Activated CD4-positive, alpha-beta T cell treated with anti-CD3 and anti-CD28 coated beads, Interleukin-2, amount 10 ng/mL, durations not matched to agents 24 days and 14 days (primary cell): ENCODE results near the gene SRP68. TPM values are rescaled to one million over a fixed set of nuclear protein-coding genes. Genes with fewer than 3 reads are reported as not detected.
"Not testable (repeated sequence)": the region's sequence is repeated elsewhere in the genome, so short reads cannot be mapped to it uniquely, and the experiment has no call there.

Experiments used
- DNase-seq: peaks from one replicate; pipeline ENCODE4 v3.0.0; 2022
- H3K27ac Mint-ChIP-seq: one replicate; pipeline ENCODE4 v1.8.0; 2022; ENCODE audit warnings: mild to moderate bottlenecking, mixed read lengths
- H3K27me3 Mint-ChIP-seq: one replicate; pipeline ENCODE4 v1.8.0; 2022; ENCODE audit warnings: mixed read lengths
- H3K36me3 Mint-ChIP-seq: one replicate; pipeline ENCODE4 v1.8.0; 2022; ENCODE audit warnings: low read depth, mild to moderate bottlenecking, mixed read lengths
- H3K4me1 Mint-ChIP-seq: one replicate; pipeline ENCODE4 v1.8.0; 2021; ENCODE audit warnings: mixed read lengths
- H3K4me3 Mint-ChIP-seq: one replicate; pipeline ENCODE4 v1.8.0; 2022; ENCODE audit warnings: mild to moderate bottlenecking, moderate library complexity, mixed read lengths
- H3K9me3 Mint-ChIP-seq: one replicate; pipeline ENCODE4 v1.8.0; 2021; ENCODE audit warnings: mixed read lengths
- intact Hi-C: fragments of 100-400 bp; cut with micrococcal nuclease; formaldehyde crosslinking; loops from one replicate; pipeline ENCODE4 v1.15.1; 2023
- total RNA-seq: library from RNA; stranded (reverse); gene quantifications from 2 replicates; pipeline ENCODE4 v1.2.3, GENCODE V29; 2022

SRP68 gene
- total RNA-seq, 1 donor from 2014 or later = 170 TPM

- Mint-ChIP-seq H3K4me1 (peaks cover 26% of the 10 kb centered on the region), H3K27me3 (peaks cover 48% of the 10 kb centered on the region), H3K9me3 (no peaks in the 10 kb centered on the region), H3K27ac (peak overlapping the region; percentile 86), H3K36me3 (peaks cover 4% of the 10 kb centered on the region), H3K4me3 (peak overlapping the region; percentile 85)
- intact Hi-C loops = loop anchor here (5.0 to 10.0 kb wide), 3 partner anchors 65 to 658 kb away; partner anchors contain the start of genes MFSD11, MRPL38 and SRSF2
- peak; percentile 86 for DNase-seq
Measured at GRCh38 chr17:76076765-76077583, 4.7 kb upstream of the SRP68 start.

- Mint-ChIP-seq H3K27ac (no peak overlapping the region), H3K4me1 (peaks cover 26% of the 10 kb centered on the region), H3K36me3 (peaks cover 4% of the 10 kb centered on the region), H3K27me3 (peaks cover 48% of the 10 kb centered on the region), H3K4me3 (peak overlapping the region; percentile 85), H3K9me3 (no peaks in the 10 kb centered on the region)
- DNase-seq = peak; percentile 68
- intact Hi-C loops = loop anchor here (5.0 to 10.0 kb wide), 3 partner anchors 64 to 659 kb away; partner anchors contain the start of genes MFSD11, MRPL38 and SRSF2
Measured at GRCh38 chr17:76076146-76076764, 3.9 kb upstream of the SRP68 start.

- Mint-ChIP-seq H3K4me3 (peak overlapping the region; percentile 85), H3K9me3 (no peaks in the 10 kb centered on the region), H3K27me3 (peaks cover 48% of the 10 kb centered on the region), H3K4me1 (peaks cover 31% of the 10 kb centered on the region), H3K36me3 (peaks cover 4% of the 10 kb centered on the region), H3K27ac (no peak overlapping the region)
- intact Hi-C loops = loop anchor here (5.0 to 10.0 kb wide), 3 partner anchors 63 to 659 kb away; partner anchors contain the start of genes MFSD11, MRPL38 and SRSF2
- DNase-seq = peak; percentile 70
Measured at GRCh38 chr17:76075364-76076145, 3.2 kb upstream of the SRP68 start.

GRCh38 chr17:76074390-76075363, 2.4 kb upstream of the SRP68 start, which contains the start of gene GALR2:
TSS of gene GALR2 (plus strand) at chr17:76074781. CDS start at chr17:76074884, 103 bp downstream.
- DNase-seq = no peak

GRCh38 chr17:76071531-76072147, 678 bp downstream of the SRP68 start:
- Mint-ChIP-seq H3K4me3 (peak overlapping the region; percentile 99), H3K27me3 (peaks cover 23% of the 10 kb centered on the region), H3K9me3 (no peaks in the 10 kb centered on the region), H3K27ac (peak overlapping the region; percentile 100), H3K36me3 (peaks cover 21% of the 10 kb centered on the region), H3K4me1 (peaks cover 32% of the 10 kb centered on the region)
- peak; percentile 74 for DNase-seq
- intact Hi-C loops = loop anchor here (1.0 to 10.0 kb wide), 7 partner anchors 7 to 663 kb away; partner anchors contain the start of genes EXOC7, MFSD11, MRPL38 and PRPSAP1

More at GRCh38 chr17:76074390-76075363, 2.4 kb upstream of the SRP68 start, which contains the start of gene GALR2:
- peak within 1 kb of the TSS; percentile 53 for H3K4me3 Mint-ChIP-seq
- intact Hi-C loops = loop anchor here (5.0 to 10.0 kb wide), 6 partner anchors 62 to 660 kb away; partner anchors contain the start of genes MFSD11, MRPL38, PRPSAP1 and SRSF2
- no peaks in the 10 kb centered on the region for H3K9me3 Mint-ChIP-seq
- H3K27me3 Mint-ChIP-seq = peaks cover 48% of the 10 kb centered on the region
- no peak within 1 kb of the TSS for H3K27ac Mint-ChIP-seq
- H3K36me3 Mint-ChIP-seq = peaks cover 6% of the 10 kb centered on the region
- H3K4me1 Mint-ChIP-seq = peaks cover 36% of the 10 kb centered on the region

GRCh38 chr17:76065775-76066174, 6.5 kb downstream of the SRP68 start:
- Mint-ChIP-seq H3K4me3 (no peak overlapping the region), H3K27ac (peak overlapping the region; percentile 9), H3K27me3 (no peaks in the 10 kb centered on the region), H3K4me1 (peaks cover 24% of the 10 kb centered on the region), H3K36me3 (peaks cover 61% of the 10 kb centered on the region), H3K9me3 (no peaks in the 10 kb centered on the region)
- no peak for DNase-seq
- intact Hi-C loops = no loop called here

GRCh38 chr17:76063875-76064546, 8.3 kb downstream of the SRP68 start:
- Mint-ChIP-seq H3K27ac (peak overlapping the region; percentile 71), H3K4me3 (peak overlapping the region; percentile 28), H3K4me1 (peaks cover 18% of the 10 kb centered on the region), H3K27me3 (no peaks in the 10 kb centered on the region), H3K9me3 (no peaks in the 10 kb centered on the region), H3K36me3 (peaks cover 68% of the 10 kb centered on the region)
- peak; percentile 80 for DNase-seq
- intact Hi-C loops = loop anchor here (1.0 kb wide), 1 partner anchor 8 kb away; the partner anchor contains the start of gene SRP68

GRCh38 chr17:76058264-76058663, 14.1 kb downstream of the SRP68 start:
- H3K4me3 Mint-ChIP-seq, H3K27me3 Mint-ChIP-seq, intact Hi-C loops, H3K9me3 Mint-ChIP-seq, DNase-seq, H3K27ac Mint-ChIP-seq: not testable (repeated sequence)
- H3K36me3 Mint-ChIP-seq = peaks cover 66% of the 10 kb centered on the region
- peaks cover 15% of the 10 kb centered on the region for H3K4me1 Mint-ChIP-seq

GRCh38 chr17:76056882-76057281, 15.4 kb downstream of the SRP68 start:
- H3K9me3 Mint-ChIP-seq = no peaks in the 10 kb centered on the region
- peaks cover 63% of the 10 kb centered on the region for H3K36me3 Mint-ChIP-seq
- H3K4me3 Mint-ChIP-seq = no peak overlapping the region
- H3K27me3 Mint-ChIP-seq = no peaks in the 10 kb centered on the region
- peaks cover 15% of the 10 kb centered on the region for H3K4me1 Mint-ChIP-seq
- DNase-seq = no peak
- intact Hi-C loops = no loop called here
- no peak overlapping the region for H3K27ac Mint-ChIP-seq

GRCh38 chr17:76054112-76054476, 18.2 kb downstream of the SRP68 start:
- H3K9me3 Mint-ChIP-seq = no peaks in the 10 kb centered on the region
- H3K27ac Mint-ChIP-seq = peak overlapping the region; percentile 23
- peaks cover 22% of the 10 kb centered on the region for H3K4me1 Mint-ChIP-seq
- intact Hi-C loops = no loop called here
- H3K4me3 Mint-ChIP-seq = no peak overlapping the region
- peaks cover 64% of the 10 kb centered on the region for H3K36me3 Mint-ChIP-seq
- DNase-seq = no peak
- no peaks in the 10 kb centered on the region for H3K27me3 Mint-ChIP-seq

- Mint-ChIP-seq H3K27me3 (no peaks in the 10 kb centered on the region), H3K9me3 (no peaks in the 10 kb centered on the region), H3K4me3 (no peak overlapping the region), H3K36me3 (peaks cover 65% of the 10 kb centered on the region), H3K27ac (peak overlapping the region; percentile 75), H3K4me1 (peaks cover 23% of the 10 kb centered on the region)
- no peak for DNase-seq
- intact Hi-C loops = no loop called here
Measured at GRCh38 chr17:76053246-76054111, 18.8 kb downstream of the SRP68 start.
